Vagina (tissue), 2 donors: ENCODE measurements around the gene HAO2. TPM values are rescaled to one million over a fixed set of nuclear protein-coding genes. Genes with fewer than 3 reads are reported as not detected.
A peak's percentile ranks its signal among the peaks of the same experiment; 100 is the strongest.
"Not testable (repeated sequence)": the region's sequence is repeated elsewhere in the genome, so short reads cannot be mapped to it uniquely, and the experiment has no call there.

Source experiments
- DNase-seq, 2 donors: peaks; one replicate each; pipeline ENCODE4 v3.0.0-alpha.2; 2017; ENCODE audit errors: extremely low spot score in 2 of 2
- H3K27ac ChIP-seq: fragments of 200-600 bp; sonication (generic); one replicate; pipeline ENCODE4 v1.5.1; 2019
- H3K27me3 ChIP-seq: fragments of 200-600 bp; sonication (generic); one replicate; pipeline ENCODE4 v1.5.1; 2019
- H3K36me3 ChIP-seq, 2 donors: fragments of 200-600 bp; sonication (generic); one replicate each; pipeline ENCODE4 v1.5.1; 2017 to 2019
- H3K4me1 ChIP-seq: fragments of 200-600 bp; sonication (generic); one replicate; pipeline ENCODE4 v1.5.1; 2019
- H3K4me3 ChIP-seq, 2 donors: fragments of 200-600 bp; sonication (generic); 1 replicate in 1 of 2; 2 replicates in 1 of 2; pipeline ENCODE4 v1.5.1; 2016 to 2019
- H3K9me3 ChIP-seq: fragments of 200-600 bp; sonication (generic); one replicate; pipeline ENCODE4 v1.5.1; 2019
- CTCF ChIP-seq, 3 experiments: fragments of 450-650 bp in 2 of 3; fragments of 200-600 bp in 1 of 3; sonication (generic) in 1 of 3; IDR thresholded peaks; one replicate each; pipeline ENCODE4 v1.5.1; 2017 to 2019; ENCODE audit warnings: antibody characterized with exemption in 3 of 3, mild to moderate bottlenecking in 2 of 3, moderate library complexity in 2 of 3
- POLR2A ChIP-seq, 2 donors: fragments of 450-650 bp; IDR thresholded peaks; one replicate each; pipeline ENCODE4 v1.6.1; 2017; ENCODE audit warnings: antibody characterized with exemption in 2 of 2, mild to moderate bottlenecking in 2 of 2, moderate library complexity in 2 of 2
- POLR2AphosphoS5 ChIP-seq, 2 donors: sonication (generic); formaldehyde crosslinking; IDR thresholded peaks; one replicate each; pipeline ENCODE4 v1.9.0; 2017; ENCODE audit warnings: antibody characterized with exemption in 2 of 2, mild to moderate bottlenecking in 2 of 2, low read depth in 1 of 2; ENCODE audit not compliant: insufficient read depth in 1 of 2
- intact Hi-C: fragments of 100-400 bp; cut with DNase I; formaldehyde crosslinking; loops from one replicate; pipeline ENCODE4 v1.15.1; 2023
- total RNA-seq: library from RNA; depleted of rRNA; stranded (reverse); fragments of >200 nt; gene quantifications from one replicate; pipeline ENCODE4 v1.2.3, GENCODE V29; 2016

The HAO2 gene
- total RNA-seq, 1 donor from 2014 or later: not detected

DNA sequence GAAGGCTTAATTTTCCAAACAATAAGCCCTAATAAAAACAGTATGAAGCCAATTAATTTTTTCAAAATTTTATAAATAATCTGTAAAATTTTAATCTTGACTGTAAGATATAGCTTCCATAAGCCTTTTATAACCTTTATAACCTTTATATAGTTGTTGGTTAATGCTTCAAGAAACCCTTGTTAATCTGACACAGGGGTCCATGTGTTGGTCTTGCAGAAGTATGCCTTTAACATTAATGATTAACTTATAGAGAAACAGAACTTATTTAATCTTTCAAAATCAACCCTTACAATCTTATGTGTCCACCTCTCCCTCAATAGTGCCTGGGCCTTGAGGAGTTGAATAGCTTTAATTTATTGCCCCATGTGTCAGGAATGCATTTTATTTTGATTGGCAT lies 23.2 kb upstream of the HAO2 start:
- no peak for TF ChIP-seq POLR2AphosphoS5 (IDR thresholded peaks at IDR 0.05; ENCODE audit: insufficient read depth in 1 of 2, low read depth in 1 of 2)
- no peak for TF ChIP-seq POLR2A (IDR thresholded peaks at IDR 0.05)
- TF ChIP-seq CTCF (IDR thresholded peaks at IDR 0.05): no peak
- no peaks in the 10 kb centered on the region for H3K36me3 ChIP-seq
- no peak overlapping the region for H3K4me3 ChIP-seq
- no peak overlapping the region for H3K27ac ChIP-seq
- no peaks in the 10 kb centered on the region for H3K9me3 ChIP-seq
- no peaks in the 10 kb centered on the region for H3K4me1 ChIP-seq
- H3K27me3 ChIP-seq: no peaks in the 10 kb centered on the region
- DNase-seq: no peak
- intact Hi-C loops: no loop called here

DNA sequence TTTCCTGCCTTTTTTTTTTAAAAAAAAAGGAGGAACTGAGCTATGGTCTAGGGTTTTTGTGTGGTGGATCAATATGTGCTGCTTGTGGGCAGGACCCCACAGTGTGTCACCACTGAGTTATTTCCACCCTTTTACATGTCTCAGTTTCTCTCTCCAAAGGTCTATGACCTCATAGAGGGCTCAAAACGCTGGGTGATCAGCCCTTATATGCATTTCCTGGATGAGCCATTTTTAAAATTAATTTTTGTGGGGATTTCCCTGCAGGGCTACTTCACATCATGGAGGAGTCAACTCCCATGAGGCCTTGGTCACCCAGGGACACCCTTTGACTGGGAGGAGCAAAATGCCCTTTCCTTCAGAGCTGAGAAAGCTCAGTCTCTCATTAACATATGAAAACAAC lies 20.7 kb upstream of the HAO2 start:
- no peak for DNase-seq
- H3K36me3 ChIP-seq: no peaks in the 10 kb centered on the region
- no peaks in the 10 kb centered on the region for H3K9me3 ChIP-seq
- no peak for TF ChIP-seq POLR2A (IDR thresholded peaks at IDR 0.05)
- no peak for TF ChIP-seq POLR2AphosphoS5 (IDR thresholded peaks at IDR 0.05; ENCODE audit: insufficient read depth in 1 of 2, low read depth in 1 of 2)
- no peak for TF ChIP-seq CTCF (IDR thresholded peaks at IDR 0.05)
- no peaks in the 10 kb centered on the region for H3K27me3 ChIP-seq
- intact Hi-C loops: no loop called here
- H3K27ac ChIP-seq: no peak overlapping the region
- H3K4me3 ChIP-seq: no peak overlapping the region
- no peaks in the 10 kb centered on the region for H3K4me1 ChIP-seq

DNA sequence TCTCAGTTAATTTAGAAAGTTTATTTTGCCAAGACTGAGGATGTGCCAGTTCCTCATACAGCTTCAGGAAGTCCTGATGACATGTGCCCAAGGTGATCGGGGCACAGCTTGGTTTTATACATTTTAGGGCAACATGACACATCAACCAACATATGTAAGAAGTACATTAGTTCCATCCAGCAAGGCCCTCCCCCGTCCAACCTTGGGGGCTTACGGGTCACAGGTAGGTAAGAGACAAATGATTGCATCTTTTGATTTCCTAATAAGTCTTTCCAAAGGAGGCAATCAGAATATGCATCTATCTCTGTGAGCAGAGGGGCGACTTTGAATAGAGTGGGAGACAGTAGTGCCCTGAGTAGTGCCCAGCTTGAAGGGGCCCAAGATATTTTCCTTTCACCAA lies 19.6 kb upstream of the HAO2 start:
- no peak overlapping the region for H3K27ac ChIP-seq
- H3K4me3 ChIP-seq: no peak overlapping the region
- no peaks in the 10 kb centered on the region for H3K4me1 ChIP-seq
- TF ChIP-seq CTCF (IDR thresholded peaks at IDR 0.05): no peak
- TF ChIP-seq POLR2A (IDR thresholded peaks at IDR 0.05): no peak
- no peak for TF ChIP-seq POLR2AphosphoS5 (IDR thresholded peaks at IDR 0.05; ENCODE audit: insufficient read depth in 1 of 2, low read depth in 1 of 2)
- H3K27me3 ChIP-seq: no peaks in the 10 kb centered on the region
- no peaks in the 10 kb centered on the region for H3K9me3 ChIP-seq
- no peaks in the 10 kb centered on the region for H3K36me3 ChIP-seq
- intact Hi-C loops: no loop called here
- peak in 1 of 2 donors; percentile 56 for DNase-seq

GRCh38 chr1:119350866-119351265 lies 17.7 kb upstream of the HAO2 start:
- H3K27me3 ChIP-seq, H3K4me3 ChIP-seq, H3K27ac ChIP-seq, H3K4me1 ChIP-seq, intact Hi-C loops, H3K9me3 ChIP-seq, H3K36me3 ChIP-seq: not testable (repeated sequence)
- peak in 1 of 2 donors; percentile 1 for DNase-seq

GRCh38 chr1:119351997-119352396 lies 16.6 kb upstream of the HAO2 start:
- Histone ChIP-seq H3K4me3 (no peak overlapping the region), H3K9me3 (no peaks in the 10 kb centered on the region), H3K4me1 (no peaks in the 10 kb centered on the region), H3K27ac (no peak overlapping the region), H3K36me3 (no peaks in the 10 kb centered on the region), H3K27me3 (no peaks in the 10 kb centered on the region)
- DNase-seq: no peak
- intact Hi-C loops: no loop called here
- TF ChIP-seq POLR2A (IDR thresholded peaks at IDR 0.05) (no peak), POLR2AphosphoS5 (IDR thresholded peaks at IDR 0.05; ENCODE audit: insufficient read depth in 1 of 2, low read depth in 1 of 2) (no peak), CTCF (IDR thresholded peaks at IDR 0.05) (no peak)

GRCh38 chr1:119353836-119354235 lies 14.7 kb upstream of the HAO2 start:
- TF ChIP-seq POLR2AphosphoS5 (IDR thresholded peaks at IDR 0.05; ENCODE audit: insufficient read depth in 1 of 2, low read depth in 1 of 2): no peak
- TF ChIP-seq CTCF (IDR thresholded peaks at IDR 0.05): no peak
- TF ChIP-seq POLR2A (IDR thresholded peaks at IDR 0.05): no peak
- no peaks in the 10 kb centered on the region for H3K9me3 ChIP-seq
- intact Hi-C loops: no loop called here
- peak in 1 of 2 donors; percentile 5 for DNase-seq
- H3K4me3 ChIP-seq: no peak overlapping the region
- H3K27ac ChIP-seq: no peak overlapping the region
- no peaks in the 10 kb centered on the region for H3K36me3 ChIP-seq
- H3K4me1 ChIP-seq: no peaks in the 10 kb centered on the region
- H3K27me3 ChIP-seq: no peaks in the 10 kb centered on the region
